HepG2 (cell line): ENCODE data around the gene OXSM. TPM values are rescaled to one million over a fixed set of nuclear protein-coding genes. Genes with fewer than 3 reads are reported as not detected.
A peak's percentile ranks its signal among the peaks of the same experiment; 100 is the strongest.

Experiments
- HMGXB4 ChIP-seq, 2 experiments: sonication (generic) in 1 of 2; formaldehyde crosslinking in 1 of 2; IDR thresholded peaks; 2 replicates each; pipeline versions ENCODE4 v1.4.0 to v1.6.1; 2018 to 2020; ENCODE audit warnings: missing genetic modification reagents in 2 of 2, borderline replicate concordance in 1 of 2, low read depth in 1 of 2, mild to moderate bottlenecking in 1 of 2, missing biosample characterization in 1 of 2
- MED8 ChIP-seq: sonication (generic); formaldehyde crosslinking; IDR thresholded peaks from 2 replicates; pipeline ENCODE4 v1.8.1; 2023; ENCODE audit warnings: mild to moderate bottlenecking, missing genetic modification reagents; ENCODE audit not compliant: insufficient replicate concordance
- MIXL1 ChIP-seq: IDR thresholded peaks from 2 replicates; pipeline ENCODE4 v1.6.1; 2016
- ZBTB44 ChIP-seq: sonication (generic); formaldehyde crosslinking; IDR thresholded peaks from 2 replicates; pipeline ENCODE4 v1.4.0; 2020; ENCODE audit warnings: missing genetic modification reagents
- ZNF225 ChIP-seq: sonication (generic); formaldehyde crosslinking; IDR thresholded peaks from 2 replicates; pipeline ENCODE4 v1.4.0; 2020; ENCODE audit warnings: mild to moderate bottlenecking, missing genetic modification reagents
- ZNF230 ChIP-seq: sonication (generic); formaldehyde crosslinking; IDR thresholded peaks from 2 replicates; pipeline ENCODE4 v1.4.0; 2020; ENCODE audit warnings: mild to moderate bottlenecking, missing genetic modification reagents
- ZNF784 ChIP-seq: sonication (generic); formaldehyde crosslinking; IDR thresholded peaks from 2 replicates; pipeline ENCODE4 v1.5.1; 2020; ENCODE audit warnings: missing genetic modification reagents, mild to moderate bottlenecking, borderline replicate concordance
- polyA plus RNA-seq, 8 experiments: library from polyadenylated mRNA; depleted of rRNA in 3 of 8; stranded (reverse) in 7 of 8; unstranded in 1 of 8; fragments of >200 nt; fragmentation: Illumina TruSeq in 4 of 8; extraction: Trizol in 4 of 8; gene quantifications; 2 replicates each; pipeline versions ENCODE4 v1.2.1 to v1.2.3, GENCODE V29; 2011 to 2016; ENCODE audit warnings: low read depth in 4 of 8, missing spikeins in 1 of 8, mixed read lengths in 1 of 8; ENCODE audit not compliant: insufficient read depth in 1 of 8
- total RNA-seq, 5 experiments: library from RNA; depleted of rRNA; stranded (reverse); fragments of >200 nt; fragmentation: Illumina TruSeq; extraction: Trizol; gene quantifications; 2 replicates each; pipeline ENCODE4 v1.2.3, GENCODE V29; 2016; ENCODE audit warnings: low read depth in 1 of 5
- TF ChIP-seq, protein P1 (sequence below): sonication (generic); formaldehyde crosslinking; IDR thresholded peaks from 2 replicates; pipeline ENCODE4 v1.8.1; 2023; ENCODE audit warnings: mild to moderate bottlenecking, inconsistent platforms, moderate library complexity, missing genetic modification reagents, borderline replicate concordance
- TF ChIP-seq, protein P2 (sequence below): sonication (generic); formaldehyde crosslinking; IDR thresholded peaks from one replicate; pipeline ENCODE4 v1.5.1; 2020; ENCODE audit warnings: mild to moderate bottlenecking, missing genetic modification reagents; ENCODE audit errors: not compliant biosample characterization
- TF ChIP-seq, protein P3 (sequence below): conservative IDR thresholded peaks from 2 replicates; pipeline ENCODE4 v1.6.1; 2018; ENCODE audit warnings: missing genetic modification reagents

The OXSM gene
- total and polyA plus RNA-seq, 2 of the 13 experiments (the other 11 are each of a cell fraction or from before 2014, with no cell fraction given), result 18.2 to 34.4 TPM

- TF ChIP-seq ZNF784 (CRISPR knock-in tag) (no peak), ZNF230 (CRISPR knock-in tag) (peak; percentile 91; the same call in 1 of the 2 replicates), ZBTB44 (CRISPR knock-in tag) (0 out of 2 replicates have a peak, but pooled peaks have one; percentile 34), MED8 (CRISPR knock-in tag) (no peak), MIXL1 (CRISPR knock-in tag) (peak; percentile 66; the same call in 1 of the 2 replicates), HMGXB4 (CRISPR knock-in tag; IDR thresholded peaks at IDR 0.05; ENCODE audit: borderline replicate concordance in 1 of 2, low read depth in 1 of 2) (peak; percentile 76 to 91), ZNF225 (CRISPR knock-in tag) (no peak)
- TF ChIP-seq, protein P1, sequence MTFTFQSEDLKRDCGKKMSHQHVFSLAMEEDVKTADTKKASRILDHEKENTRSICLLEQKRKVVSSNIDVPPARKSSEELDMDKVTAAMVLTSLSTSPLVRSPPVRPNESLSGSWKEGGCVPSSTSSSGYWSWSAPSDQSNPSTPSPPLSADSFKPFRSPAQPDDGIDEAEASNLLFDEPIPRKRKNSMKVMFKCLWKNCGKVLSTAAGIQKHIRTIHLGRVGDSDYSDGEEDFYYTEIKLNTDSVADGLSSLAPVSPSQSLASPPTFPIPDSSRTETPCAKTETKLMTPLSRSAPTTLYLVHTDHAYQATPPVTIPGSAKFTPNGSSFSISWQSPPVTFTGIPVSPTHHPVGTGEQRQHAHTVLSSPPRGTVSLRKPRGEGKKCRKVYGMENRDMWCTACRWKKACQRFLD (CRISPR knock-in tag), result peak; percentile 58; the same call in 1 of the 2 replicates
- TF ChIP-seq, protein P2, sequence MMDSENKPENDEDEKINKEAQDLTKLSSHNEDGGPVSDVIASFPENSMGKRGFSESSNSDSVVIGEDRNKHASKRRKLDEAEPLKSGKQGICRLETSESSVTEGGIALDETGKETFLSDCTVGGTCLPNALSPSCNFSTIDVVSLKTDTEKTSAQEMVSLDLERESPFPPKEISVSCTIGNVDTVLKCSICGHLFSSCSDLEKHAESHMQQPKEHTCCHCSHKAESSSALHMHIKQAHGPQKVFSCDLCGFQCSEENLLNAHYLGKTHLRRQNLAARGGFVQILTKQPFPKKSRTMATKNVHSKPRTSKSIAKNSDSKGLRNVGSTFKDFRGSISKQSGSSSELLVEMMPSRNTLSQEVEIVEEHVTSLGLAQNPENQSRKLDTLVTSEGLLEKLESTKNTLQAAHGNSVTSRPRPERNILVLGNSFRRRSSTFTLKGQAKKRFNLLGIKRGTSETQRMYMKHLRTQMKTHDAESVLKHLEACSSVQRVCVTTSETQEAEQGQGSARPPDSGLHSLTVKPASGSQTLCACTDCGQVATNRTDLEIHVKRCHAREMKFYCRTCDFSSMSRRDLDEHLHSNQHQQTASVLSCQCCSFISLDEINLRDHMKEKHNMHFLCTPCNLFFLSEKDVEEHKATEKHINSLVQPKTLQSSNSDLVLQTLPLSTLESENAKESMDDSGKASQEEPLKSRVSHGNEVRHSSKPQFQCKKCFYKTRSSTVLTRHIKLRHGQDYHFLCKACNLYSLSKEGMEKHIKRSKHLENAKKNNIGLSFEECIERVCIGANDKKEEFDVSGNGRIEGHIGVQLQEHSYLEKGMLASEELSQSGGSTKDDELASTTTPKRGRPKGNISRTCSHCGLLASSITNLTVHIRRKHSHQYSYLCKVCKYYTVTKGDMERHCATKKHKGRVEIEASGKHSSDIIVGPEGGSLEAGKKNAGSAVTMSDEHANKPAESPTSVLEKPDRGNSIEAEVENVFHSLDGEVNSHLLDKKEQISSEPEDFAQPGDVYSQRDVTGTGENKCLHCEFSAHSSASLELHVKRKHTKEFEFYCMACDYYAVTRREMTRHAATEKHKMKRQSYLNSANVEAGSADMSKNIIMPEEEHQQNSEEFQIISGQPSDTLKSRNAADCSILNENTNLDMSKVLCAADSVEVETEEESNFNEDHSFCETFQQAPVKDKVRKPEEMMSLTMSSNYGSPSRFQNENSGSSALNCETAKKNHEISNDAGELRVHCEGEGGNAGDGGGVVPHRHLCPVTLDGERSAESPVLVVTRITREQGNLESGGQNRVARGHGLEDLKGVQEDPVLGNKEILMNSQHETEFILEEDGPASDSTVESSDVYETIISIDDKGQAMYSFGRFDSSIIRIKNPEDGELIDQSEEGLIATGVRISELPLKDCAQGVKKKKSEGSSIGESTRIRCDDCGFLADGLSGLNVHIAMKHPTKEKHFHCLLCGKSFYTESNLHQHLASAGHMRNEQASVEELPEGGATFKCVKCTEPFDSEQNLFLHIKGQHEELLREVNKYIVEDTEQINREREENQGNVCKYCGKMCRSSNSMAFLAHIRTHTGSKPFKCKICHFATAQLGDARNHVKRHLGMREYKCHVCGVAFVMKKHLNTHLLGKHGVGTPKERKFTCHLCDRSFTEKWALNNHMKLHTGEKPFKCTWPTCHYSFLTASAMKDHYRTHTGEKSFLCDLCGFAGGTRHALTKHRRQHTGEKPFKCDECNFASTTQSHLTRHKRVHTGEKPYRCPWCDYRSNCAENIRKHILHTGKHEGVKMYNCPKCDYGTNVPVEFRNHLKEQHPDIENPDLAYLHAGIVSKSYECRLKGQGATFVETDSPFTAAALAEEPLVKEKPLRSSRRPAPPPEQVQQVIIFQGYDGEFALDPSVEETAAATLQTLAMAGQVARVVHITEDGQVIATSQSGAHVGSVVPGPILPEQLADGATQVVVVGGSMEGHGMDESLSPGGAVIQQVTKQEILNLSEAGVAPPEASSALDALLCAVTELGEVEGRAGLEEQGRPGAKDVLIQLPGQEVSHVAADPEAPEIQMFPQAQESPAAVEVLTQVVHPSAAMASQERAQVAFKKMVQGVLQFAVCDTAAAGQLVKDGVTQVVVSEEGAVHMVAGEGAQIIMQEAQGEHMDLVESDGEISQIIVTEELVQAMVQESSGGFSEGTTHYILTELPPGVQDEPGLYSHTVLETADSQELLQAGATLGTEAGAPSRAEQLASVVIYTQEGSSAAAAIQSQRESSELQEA (CRISPR knock-in tag), result no peak
- TF ChIP-seq, protein P3, sequence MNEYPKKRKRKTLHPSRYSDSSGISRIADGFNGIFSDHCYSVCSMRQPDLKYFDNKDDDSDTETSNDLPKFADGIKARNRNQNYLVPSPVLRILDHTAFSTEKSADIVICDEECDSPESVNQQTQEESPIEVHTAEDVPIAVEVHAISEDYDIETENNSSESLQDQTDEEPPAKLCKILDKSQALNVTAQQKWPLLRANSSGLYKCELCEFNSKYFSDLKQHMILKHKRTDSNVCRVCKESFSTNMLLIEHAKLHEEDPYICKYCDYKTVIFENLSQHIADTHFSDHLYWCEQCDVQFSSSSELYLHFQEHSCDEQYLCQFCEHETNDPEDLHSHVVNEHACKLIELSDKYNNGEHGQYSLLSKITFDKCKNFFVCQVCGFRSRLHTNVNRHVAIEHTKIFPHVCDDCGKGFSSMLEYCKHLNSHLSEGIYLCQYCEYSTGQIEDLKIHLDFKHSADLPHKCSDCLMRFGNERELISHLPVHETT (CRISPR knock-in tag), result peak; percentile 60; the same call in 1 of the 2 replicates
Measured at GRCh38 chr3:25789596-25790556, at the start of gene OXSM (continued).
